Astrocyte of the spinal cord (primary cell): ENCODE data around the gene ZMYM4.

Source experiments
- DNase-seq: peaks from one replicate; pipeline ENCODE4 v3.0.0; 2011; ENCODE audit warnings: low read depth, low spot score
- H3K4me3 ChIP-seq: 2 replicates; pipeline ENCODE4 v1.5.1; 2011; ENCODE audit warnings: low read depth, mild to moderate bottlenecking, low read length, moderate library complexity
- in situ Hi-C: cut with HindIII; loops from 2 replicates; pipeline ENCODE4 v1.10.0; 2017; ENCODE audit warnings: low sequenced_read_pairs
- TF ChIP-seq, protein P1 (sequence below): IDR thresholded peaks from 2 replicates; pipeline ENCODE4 v1.5.1; 2012; ENCODE audit warnings: low read depth, mild to moderate bottlenecking, low read length, inconsistent platforms

Gene ZMYM4

DNA sequence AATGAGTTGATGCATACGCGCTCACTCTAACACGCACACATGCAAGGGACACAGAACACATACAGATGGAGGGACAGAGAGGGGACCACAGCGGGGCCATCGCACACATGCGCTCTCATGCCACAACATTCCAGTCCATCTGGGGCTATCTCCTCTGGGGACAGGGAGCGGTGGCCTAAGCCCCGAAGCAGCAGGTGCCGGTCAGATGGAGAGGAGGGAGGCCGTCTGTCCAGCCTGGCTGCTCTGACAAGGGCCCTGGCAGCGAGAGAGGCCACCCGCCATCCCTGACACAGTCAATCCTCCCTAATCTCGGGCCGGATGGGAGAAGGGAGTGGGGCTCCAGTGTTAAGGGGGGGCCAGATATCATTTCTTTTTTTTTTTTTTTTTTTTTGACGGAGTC, 165.2 kb downstream of the ZMYM4 start:
- in situ Hi-C loops = no loop called here
- no peak overlapping the region for H3K4me3 ChIP-seq

DNA sequence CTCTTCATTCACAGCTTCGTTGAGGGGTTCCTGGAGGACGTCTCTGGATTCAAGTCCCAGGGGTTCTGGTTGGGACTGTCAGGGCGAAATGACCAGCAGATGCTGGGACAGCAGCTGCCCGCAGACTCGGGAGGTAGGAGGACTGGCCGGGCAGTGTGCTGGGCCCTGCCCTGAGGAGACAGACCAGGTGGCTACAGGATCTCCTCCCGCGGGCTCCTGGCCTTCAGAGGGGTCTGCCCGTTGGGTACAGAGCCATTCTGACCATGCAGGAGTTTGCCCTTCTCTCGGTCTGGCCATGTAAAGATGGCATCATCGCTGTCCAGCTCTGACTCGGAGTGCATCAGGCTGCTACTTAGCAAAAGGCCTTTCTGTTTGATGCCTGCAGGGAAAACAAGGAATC, 166.2 kb downstream of the ZMYM4 start:
- TF ChIP-seq, protein P1, sequence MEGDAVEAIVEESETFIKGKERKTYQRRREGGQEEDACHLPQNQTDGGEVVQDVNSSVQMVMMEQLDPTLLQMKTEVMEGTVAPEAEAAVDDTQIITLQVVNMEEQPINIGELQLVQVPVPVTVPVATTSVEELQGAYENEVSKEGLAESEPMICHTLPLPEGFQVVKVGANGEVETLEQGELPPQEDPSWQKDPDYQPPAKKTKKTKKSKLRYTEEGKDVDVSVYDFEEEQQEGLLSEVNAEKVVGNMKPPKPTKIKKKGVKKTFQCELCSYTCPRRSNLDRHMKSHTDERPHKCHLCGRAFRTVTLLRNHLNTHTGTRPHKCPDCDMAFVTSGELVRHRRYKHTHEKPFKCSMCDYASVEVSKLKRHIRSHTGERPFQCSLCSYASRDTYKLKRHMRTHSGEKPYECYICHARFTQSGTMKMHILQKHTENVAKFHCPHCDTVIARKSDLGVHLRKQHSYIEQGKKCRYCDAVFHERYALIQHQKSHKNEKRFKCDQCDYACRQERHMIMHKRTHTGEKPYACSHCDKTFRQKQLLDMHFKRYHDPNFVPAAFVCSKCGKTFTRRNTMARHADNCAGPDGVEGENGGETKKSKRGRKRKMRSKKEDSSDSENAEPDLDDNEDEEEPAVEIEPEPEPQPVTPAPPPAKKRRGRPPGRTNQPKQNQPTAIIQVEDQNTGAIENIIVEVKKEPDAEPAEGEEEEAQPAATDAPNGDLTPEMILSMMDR = no peak
- DNase-seq = no peak
- no peak overlapping the region for H3K4me3 ChIP-seq
- in situ Hi-C loops = no loop called here

More for the DNA sequence above, 165.2 kb downstream of the ZMYM4 start:
- TF ChIP-seq, protein P1 = no peak
- DNase-seq = no peak

DNA sequence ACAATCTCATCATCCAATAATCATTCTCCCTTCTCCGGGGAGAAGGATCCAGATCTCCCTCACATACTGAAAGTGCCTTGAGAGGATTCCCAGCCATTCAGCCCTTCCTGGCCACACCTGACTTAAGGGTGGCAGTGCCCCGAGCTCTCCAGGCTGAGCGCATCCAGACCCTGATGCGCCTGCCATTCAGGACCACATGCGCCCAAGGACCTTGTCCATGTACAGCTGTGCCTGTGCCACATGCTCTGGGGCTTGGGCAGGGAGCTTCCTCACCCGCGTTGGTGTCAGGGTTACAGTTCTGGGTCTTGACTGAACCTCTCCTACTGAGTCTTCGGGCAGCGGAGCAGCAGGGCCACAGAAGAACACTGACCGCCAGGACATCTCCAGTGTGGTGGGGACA, 167.6 kb downstream of the ZMYM4 start:
- in situ Hi-C loops = no loop called here
- DNase-seq = no peak
- no peak overlapping the region for H3K4me3 ChIP-seq
- TF ChIP-seq, protein P1 = no peak

DNA sequence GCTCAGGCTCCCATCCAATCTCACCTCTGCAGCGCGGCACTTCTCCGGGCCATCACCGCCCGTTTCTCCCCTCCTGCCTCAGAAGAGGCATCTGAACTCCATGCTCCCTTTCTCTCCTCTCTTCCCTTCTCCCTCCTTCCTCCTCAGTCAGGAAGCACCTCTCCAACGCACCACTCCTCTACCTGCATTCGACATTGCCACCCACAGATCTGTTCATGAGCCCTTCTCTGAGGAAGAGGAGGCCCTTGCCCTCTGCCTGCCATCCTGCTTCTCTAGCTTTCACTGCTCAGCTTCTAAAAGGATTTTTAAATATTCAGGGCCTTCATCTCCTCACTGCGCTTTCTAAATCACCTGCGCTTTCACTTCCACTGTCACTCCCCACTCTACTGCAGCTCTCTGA, 168.7 kb downstream of the ZMYM4 start:
- no peak overlapping the region for H3K4me3 ChIP-seq
- TF ChIP-seq, protein P1 = no peak
- in situ Hi-C loops = no loop called here
- no peak for DNase-seq

DNA sequence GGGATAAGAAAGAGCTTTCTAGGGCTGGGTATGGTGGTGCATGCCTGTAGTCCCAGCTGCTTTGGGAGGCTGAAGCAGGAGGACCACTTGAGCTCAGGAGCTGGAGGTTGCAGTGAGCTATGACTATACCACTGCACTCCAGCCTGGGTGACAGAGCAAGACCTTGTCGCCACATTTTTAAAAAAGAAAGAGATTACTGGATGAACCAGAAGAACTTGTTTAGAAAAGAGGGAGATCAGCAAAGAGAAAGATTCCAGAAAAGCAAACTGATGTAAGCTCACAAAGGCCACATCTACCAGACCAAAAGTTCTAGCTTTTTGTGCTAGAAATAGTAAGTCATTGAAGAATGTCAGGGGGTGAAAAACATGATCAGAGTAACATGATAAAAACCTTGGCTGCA, 171.1 kb downstream of the ZMYM4 start:
- TF ChIP-seq, protein P1 = no peak
- H3K4me3 ChIP-seq = no peak overlapping the region
- in situ Hi-C loops = no loop called here
- no peak for DNase-seq

DNA sequence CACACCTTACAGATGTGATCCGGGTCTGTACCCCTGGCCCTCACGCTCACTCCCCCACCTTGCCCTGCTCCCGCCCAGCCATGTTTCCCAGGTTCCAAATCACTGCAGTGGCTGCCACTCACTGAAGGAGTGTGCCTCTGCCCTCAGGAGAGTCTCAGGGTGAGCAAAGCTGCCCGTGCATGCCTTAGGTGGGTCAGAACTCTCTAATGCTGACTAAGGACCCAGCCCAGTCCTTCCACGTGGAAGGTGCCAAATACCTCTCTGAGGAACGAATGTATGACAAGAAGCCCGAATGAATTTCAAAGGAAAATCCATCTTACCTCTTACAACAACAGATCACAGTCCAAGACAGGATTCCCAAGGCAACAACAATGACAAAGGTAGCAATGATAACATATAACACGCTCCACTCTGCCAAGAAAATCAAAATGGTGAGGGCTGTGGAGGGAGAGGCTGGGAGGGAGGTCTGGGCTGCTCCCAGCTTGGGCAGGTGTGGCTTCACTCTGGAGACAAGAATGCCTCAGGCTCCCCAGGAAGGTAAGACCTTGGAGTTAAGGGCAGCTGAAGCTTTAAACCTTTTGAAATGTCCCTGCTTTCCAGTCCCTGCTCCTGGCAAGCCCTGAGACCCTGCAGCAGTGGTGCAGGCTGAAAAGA, 173.5 kb downstream of the ZMYM4 start:
- H3K4me3 ChIP-seq = no peak overlapping the region
- in situ Hi-C loops = no loop called here
- no peak for DNase-seq
- TF ChIP-seq, protein P1 = no peak
